Activated CD4-positive, alpha-beta T cell treated with anti-CD3 and anti-CD28 coated beads, Interleukin-2, amount 50 U/mL, for 4 hours (primary cell): ENCODE data around the gene NCKAP5L.
"Not testable (repeated sequence)": the region's sequence is repeated elsewhere in the genome, so short reads cannot be mapped to it uniquely, and the experiment has no call there.

Experiments used
- DNase-seq, 2 experiments: peaks; one replicate each; pipeline ENCODE4 v3.0.0-alpha.2; 2020

The NCKAP5L gene

DNA sequence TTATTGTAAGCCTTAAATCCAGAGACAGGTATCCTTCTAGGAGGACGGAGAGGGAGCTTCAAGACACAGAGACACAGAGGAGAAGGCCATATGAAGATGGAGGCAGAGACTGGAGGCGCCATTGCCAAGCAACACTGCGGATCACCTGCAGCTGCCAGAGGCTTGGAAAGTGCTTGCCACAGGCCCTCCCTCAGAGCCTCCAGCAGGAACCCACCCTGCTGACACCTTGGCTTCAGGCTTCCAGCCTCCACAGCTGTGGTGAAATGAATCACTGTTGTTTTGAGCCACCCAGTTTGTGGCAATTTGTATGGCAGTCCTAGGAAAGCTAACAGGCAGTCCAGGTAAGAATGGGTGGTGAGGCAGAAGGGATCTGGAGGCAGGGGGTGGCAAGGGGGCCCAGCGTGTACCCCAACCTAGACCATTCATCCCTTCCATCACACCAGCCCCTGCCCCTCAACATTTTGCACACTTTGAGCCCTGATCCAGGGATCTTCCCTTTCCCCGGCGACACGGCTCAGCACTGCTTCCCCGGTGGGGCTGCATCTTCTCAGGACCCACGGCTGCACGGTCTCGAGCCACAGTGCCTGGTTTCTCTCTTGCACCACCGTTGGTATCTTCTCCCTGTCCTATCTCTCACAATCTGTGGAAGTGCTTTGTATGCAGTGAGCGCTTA lies 37.0 kb upstream of the NCKAP5L start:
- no peak for DNase-seq

- DNase-seq, result no peak
Measured at GRCh38 chr12:49864798-49865090, 36.5 kb upstream of the NCKAP5L start.

DNA sequence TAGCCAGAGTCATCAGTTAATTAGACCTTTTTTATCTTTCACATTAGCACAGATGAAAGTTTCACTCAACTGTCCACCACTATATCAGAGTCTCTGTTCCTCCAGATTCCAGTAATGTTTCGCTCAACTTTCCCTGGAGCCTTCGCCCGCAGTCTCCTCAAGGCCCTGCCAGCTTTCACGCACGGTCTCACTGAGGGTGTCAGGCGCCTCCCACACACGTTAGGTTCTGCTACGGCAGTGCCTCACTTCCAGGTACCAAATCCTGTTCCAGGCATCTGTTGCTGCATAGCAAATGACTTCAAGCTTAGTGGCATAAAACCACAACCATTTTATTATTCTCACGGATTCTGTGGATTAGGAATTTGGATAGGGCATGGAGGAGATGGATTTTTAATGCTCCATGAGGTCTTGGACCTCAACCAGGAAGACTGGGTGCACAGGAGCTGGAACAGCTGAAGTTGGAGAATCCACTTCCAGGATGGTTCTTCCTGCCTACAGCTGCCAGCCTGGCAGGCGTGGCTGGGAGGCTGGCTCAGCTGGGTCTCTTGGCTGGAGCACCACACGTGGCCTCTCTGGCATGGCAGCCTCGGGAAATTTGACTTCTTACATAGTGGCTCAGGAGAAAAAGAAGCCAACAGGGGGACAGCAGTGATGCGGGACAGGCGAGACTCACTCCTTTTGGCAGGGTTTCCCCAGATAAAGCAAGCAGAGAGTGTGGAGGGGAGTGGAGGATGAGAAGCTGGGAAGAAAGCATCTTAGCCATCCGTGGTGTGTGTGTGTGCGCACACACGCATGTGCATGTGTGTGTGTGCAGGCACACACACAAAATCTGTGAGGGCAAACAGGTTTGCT lies 36.0 kb upstream of the NCKAP5L start:
- no peak for DNase-seq

DNA sequence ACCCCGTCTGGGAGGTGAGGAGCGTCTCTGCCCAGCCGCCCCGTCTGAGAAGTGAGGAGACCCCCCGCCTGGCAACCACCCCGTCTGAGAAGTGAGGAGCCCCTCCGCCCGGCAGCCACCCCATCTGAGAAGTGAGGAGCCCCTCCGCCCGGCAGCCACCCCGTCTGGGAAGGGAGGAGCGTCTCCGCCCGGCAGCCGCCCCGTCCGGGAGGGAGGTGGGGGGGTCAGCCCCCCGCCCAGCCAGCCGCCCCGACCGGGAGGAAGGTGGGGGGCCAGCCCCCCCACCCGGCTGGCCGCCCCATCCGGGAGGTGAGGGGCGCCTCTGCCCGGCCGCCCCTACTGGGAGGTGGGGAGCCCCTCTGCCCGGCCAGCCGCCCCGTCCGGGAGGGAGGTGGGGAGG lies 32.7 kb upstream of the NCKAP5L start:
- DNase-seq, result not testable (repeated sequence)

GRCh38 chr12:49855890-49856289 lies 27.7 kb upstream of the NCKAP5L start:
- not testable (repeated sequence) for DNase-seq

GRCh38 chr12:49854976-49855375 lies 26.8 kb upstream of the NCKAP5L start:
- no peak for DNase-seq

DNA sequence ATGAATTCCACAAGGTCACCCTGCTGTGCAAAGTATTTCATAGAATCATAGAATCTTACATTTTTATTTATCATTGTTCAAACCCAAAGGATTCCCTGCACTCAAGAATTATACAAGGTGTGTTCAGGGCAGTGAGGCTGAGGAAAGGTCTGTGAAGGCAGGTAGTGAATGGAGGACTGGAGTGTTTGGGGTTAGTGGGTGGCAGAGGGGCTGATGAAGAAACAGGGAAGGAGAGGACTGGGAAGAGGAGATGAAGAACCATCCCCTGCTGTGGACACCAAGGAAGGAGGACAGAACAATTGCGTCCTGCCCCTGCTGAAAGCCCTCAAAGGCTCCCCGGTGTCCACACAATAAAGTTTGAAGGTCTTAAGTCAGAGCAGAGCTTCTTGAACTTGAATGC lies 25.5 kb upstream of the NCKAP5L start:
- no peak for DNase-seq

DNA sequence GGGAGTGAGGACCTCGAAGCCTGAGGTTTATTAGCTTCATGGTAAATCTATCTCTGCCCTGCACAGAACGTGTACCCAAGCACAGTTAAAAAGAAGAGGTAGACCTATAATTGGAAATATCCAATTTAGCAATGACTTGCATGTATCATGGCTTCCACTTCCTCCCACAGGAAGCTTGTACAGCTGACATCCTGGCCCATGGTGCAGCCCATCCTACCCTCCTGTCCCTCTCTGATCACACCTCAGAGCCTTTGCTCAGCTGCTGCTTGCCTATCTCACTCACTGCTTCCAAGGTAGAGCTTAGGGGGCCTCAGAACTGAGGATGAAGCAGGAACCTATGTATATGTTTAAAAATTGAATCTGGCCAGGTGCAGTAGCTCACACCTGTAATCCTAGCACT lies 18.9 kb upstream of the NCKAP5L start:
- no peak for DNase-seq

DNA sequence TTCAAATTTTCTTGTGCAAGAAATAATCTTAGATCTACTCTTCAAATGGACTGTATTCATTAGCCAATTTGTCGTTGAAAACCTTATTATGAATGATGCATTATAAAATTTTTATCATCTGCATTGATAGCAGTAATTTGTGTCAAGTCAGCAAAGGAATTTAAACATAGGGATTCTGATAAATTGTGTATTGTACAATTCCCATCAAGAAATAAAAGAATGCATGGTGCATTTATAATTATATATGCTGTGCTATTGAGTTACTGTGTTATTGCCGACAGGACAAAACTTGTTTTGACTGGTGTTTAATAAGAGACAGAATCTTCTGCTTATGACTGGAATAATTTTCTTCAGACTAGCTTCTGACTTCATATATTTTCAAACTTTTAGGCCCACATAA lies 17.8 kb upstream of the NCKAP5L start:
- DNase-seq, result no peak

- no peak for DNase-seq
Measured at GRCh38 chr12:49843876-49844437, 15.7 kb upstream of the NCKAP5L start.

GRCh38 chr12:49843411-49843810 lies 15.2 kb upstream of the NCKAP5L start:
- DNase-seq, result no peak

DNA sequence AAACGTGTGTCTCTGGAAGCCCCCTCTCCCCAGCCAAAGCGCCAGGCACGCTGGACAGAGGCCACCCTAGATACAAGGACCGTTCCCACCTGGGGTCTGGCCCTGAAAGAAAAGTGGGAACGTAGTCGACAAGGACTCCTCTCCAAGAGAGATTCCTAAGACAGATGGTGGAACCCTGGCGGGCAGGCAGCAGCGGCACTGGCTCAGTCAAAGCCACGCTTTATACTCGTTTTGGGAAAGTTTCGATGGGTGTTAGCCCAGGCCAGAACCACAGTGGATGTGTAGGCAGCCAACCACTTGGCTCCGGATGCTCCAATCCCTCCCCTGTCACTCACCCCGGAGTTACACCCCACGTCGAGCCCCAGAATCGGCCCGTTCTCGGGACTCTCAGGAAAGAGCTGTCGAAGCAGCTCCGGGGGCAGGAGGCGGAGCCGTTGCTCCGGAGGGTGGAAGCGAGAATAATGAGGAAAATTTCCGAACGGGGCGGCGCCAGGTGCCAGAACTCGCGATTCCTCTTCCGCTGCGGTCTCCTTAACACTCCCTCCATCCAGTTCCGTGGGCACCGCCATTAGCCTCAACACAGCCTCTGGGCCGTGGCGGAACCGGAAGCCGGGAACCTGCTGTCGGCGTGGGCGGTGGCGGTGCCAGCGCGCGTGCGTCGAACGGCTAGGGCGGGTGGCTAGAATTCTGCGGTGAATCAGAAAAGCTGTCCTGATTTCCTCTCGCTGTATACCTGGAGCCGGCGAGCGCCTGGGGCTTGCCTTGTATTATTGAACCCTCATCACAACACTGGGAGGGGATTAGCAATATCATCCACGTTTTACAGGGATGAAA lies 14.5 kb upstream of the NCKAP5L start, which contains the start of gene BCDIN3D:
Gene BCDIN3D, minus strand, starts transcription at position 588 of the 834 bp plus-strand sequence. Its CDS starts 19 bp downstream, at position 569.
- peak; percentile 91 to 92 for DNase-seq

DNA sequence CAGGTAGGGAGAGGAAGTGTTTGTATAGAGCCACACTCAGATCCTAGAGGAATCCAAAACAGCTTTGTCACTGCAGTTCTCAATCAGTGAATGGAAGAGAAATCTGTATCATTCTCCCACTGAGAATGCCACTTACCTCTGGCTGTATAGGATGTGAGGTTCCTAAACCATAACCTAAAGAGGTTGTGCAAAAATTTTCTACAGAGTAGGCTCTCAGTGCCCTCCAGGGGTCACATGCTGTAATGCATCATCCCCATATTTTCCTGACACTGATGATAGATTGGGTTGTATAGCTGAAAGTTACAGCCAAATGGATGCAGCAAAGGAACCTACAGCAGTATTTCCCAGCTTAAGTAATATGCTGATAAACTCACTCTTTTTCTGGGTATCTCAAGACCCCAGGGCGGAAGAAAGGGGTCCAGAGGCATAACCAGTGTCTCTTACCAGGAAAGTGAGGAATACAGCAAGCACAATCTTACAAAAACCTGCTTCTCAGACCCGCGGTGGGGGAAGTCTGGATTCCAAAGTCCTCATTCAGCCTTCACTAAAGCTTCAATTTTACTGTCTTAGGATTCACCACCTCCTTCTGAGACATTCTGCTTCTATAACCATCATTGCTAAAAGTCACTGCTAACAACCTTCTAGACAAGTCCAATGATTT lies 10.9 kb upstream of the NCKAP5L start:
- DNase-seq, result peak; percentile 20 to 34

GRCh38 chr12:49832836-49833421 lies 4.7 kb upstream of the NCKAP5L start:
- DNase-seq, result no peak

- DNase-seq, result no peak
Measured at GRCh38 chr12:49831717-49832116, 3.5 kb upstream of the NCKAP5L start.

- peak; percentile 37 to 39 for DNase-seq
Measured at GRCh38 chr12:49827401-49828099, 663 bp downstream of the NCKAP5L start.

DNA sequence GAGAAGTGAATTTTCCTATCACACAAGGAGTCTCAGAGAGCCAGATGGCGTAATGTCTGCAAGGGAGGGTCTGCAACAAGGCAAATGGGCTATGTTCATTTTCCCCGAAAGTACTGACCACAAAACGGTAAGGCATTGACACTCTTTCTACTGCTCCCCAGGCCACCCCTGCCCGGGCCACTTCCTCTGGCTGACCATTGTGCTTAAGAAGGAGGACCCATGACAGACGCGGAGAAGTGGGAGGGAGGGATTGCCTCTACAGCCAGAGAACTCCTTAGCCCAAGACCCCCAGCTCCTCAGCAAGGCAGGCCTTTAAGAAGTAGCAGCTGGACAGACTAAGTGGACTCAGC lies 1.2 kb downstream of the NCKAP5L start:
- DNase-seq, result no peak

DNA sequence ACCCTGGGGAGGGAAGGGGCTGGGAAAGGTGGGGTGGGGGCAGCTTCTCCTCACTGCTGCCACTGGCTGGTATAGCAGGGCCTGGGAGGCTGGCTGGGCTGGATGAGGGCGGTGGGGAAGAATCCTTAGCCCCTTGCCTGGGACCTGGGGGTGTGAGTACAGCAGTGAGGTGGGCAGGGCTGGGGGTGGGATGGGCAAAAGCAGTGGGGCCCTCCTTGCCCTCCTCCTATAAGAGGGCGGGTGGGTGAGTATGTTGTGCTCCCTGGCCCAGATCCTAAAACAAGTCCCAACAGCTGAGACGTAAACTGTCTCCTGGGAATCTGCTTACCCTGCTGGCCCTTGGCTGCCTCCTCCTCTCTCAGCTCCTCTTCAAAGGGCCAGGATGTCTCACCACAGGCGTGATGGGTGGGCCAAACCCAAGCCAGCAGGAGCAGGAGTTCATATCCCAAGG lies 2.2 kb downstream of the NCKAP5L start:
- no peak for DNase-seq

GRCh38 chr12:49825360-49825970 lies 2.7 kb downstream of the NCKAP5L start:
- no peak for DNase-seq

GRCh38 chr12:49824895-49825294 lies 3.3 kb downstream of the NCKAP5L start:
- no peak for DNase-seq

GRCh38 chr12:49824416-49824815 lies 3.8 kb downstream of the NCKAP5L start:
- no peak for DNase-seq
